Left lung (tissue), 10 donors: ENCODE data around the gene SNAPC1. TPM values are rescaled to one million over a fixed set of nuclear protein-coding genes. Genes with fewer than 3 reads are reported as not detected.
"Not testable (repeated sequence)": the region's sequence is repeated elsewhere in the genome, so short reads cannot be mapped to it uniquely, and the experiment has no call there.

Source experiments
- ATAC-seq: fragments of 200-7000 bp; cut with Tn5 transposase; one replicate; pipeline ENCODE4 v1.9.1; 2020; ENCODE audit warnings: moderate library complexity
- DNase-seq, 4 donors: peaks; one replicate each; pipeline ENCODE4 v3.0.0-alpha.2; 2013 to 2020
- H3K27ac ChIP-seq, 2 donors: fragments of 200-600 bp; sonication (generic) in 1 of 2; one replicate each; pipeline versions ENCODE4 v1.5.0 to v1.8.0; 2020 to 2021
- H3K27me3 ChIP-seq, 2 donors: fragments of 200-600 bp; sonication (generic) in 1 of 2; one replicate each; pipeline versions ENCODE4 v1.5.0 to v1.8.0; 2020 to 2021
- H3K36me3 ChIP-seq, 2 donors: fragments of 200-600 bp; sonication (generic) in 1 of 2; one replicate each; pipeline versions ENCODE4 v1.5.0 to v1.8.0; 2020 to 2021
- H3K4me1 ChIP-seq, 2 donors: fragments of 200-600 bp; one replicate each; pipeline ENCODE4 v1.8.0; 2021
- H3K4me3 ChIP-seq, 2 donors: fragments of 200-600 bp; sonication (generic) in 1 of 2; one replicate each; pipeline versions ENCODE4 v1.5.0 to v1.8.0; 2020 to 2021; ENCODE audit warnings: mild to moderate bottlenecking in 1 of 2
- H3K9me3 ChIP-seq, 2 donors: fragments of 200-600 bp; sonication (generic) in 1 of 2; one replicate each; pipeline versions ENCODE4 v1.5.0 to v1.8.0; 2020 to 2021
- CTCF ChIP-seq, 2 donors: fragments of 200-600 bp; sonication (generic) in 1 of 2; IDR thresholded peaks; one replicate each; pipeline versions ENCODE4 v1.5.0 to v1.8.0; 2021; ENCODE audit warnings: antibody characterized with exemption in 2 of 2
- intact Hi-C, 2 donors: fragments of 100-400 bp; cut with DNase I; formaldehyde crosslinking; loops; one replicate each; pipeline versions ENCODE4 v1.11.2 to v1.14.2; 2022
- polyA plus RNA-seq, 6 donors: library from polyadenylated mRNA; unstranded; fragments of 120-200 nt; gene quantifications; one replicate each; pipeline ENCODE4 v1.2.1, GENCODE V29; 2013; ENCODE audit not compliant: insufficient read length in 6 of 6
- total RNA-seq, 2 donors: library from RNA; stranded (reverse); fragmentation: NEBNext Ultra II Directional; extraction: Animal tissue kit (Norgen Biotek cat#: 25700); gene quantifications; one replicate each; pipeline ENCODE4 v1.2.1, GENCODE V29; 2021
- donor health status: DM: no; HTN: yes; CAD: no.
- donor health status: DM: no; HTN: no; CAD: no.

The SNAPC1 gene
- total and polyA plus RNA-seq, 8 donors, result 5.4 to 17.5 (median 13.9) TPM

GRCh38 chr14:61753631-61754030 is 8.6 kb upstream of the SNAPC1 start:
- H3K36me3 ChIP-seq, result peaks cover 0 to 1% of the 10 kb centered on the region in 2 donors
- peaks cover 12 to 43% of the 10 kb centered on the region in 2 donors for H3K4me1 ChIP-seq
- H3K27me3 ChIP-seq, result no peaks in the 10 kb centered on the region
- ATAC-seq (no peak), DNase-seq (no peak)
- no peak overlapping the region for H3K4me3 ChIP-seq
- no peaks in the 10 kb centered on the region for H3K9me3 ChIP-seq
- TF ChIP-seq CTCF (IDR thresholded peaks at IDR 0.05), result no peak
- H3K27ac ChIP-seq, result peak overlapping the region in 1 of 2 donors; percentile 23
- intact Hi-C loops, result no loop called here

GRCh38 chr14:61754627-61755381 is 7.4 kb upstream of the SNAPC1 start:
- Histone ChIP-seq H3K4me3 (no peak overlapping the region), H3K4me1 (peaks cover 12 to 31% of the 10 kb centered on the region in 2 donors), H3K36me3 (no peaks in the 10 kb centered on the region), H3K27me3 (no peaks in the 10 kb centered on the region), H3K27ac (peak overlapping the region in 1 of 2 donors; percentile 24), H3K9me3 (no peaks in the 10 kb centered on the region)
- DNase-seq (no peak), ATAC-seq (no peak)
- intact Hi-C loops, result no loop called here
- no peak for TF ChIP-seq CTCF (IDR thresholded peaks at IDR 0.05)

DNA sequence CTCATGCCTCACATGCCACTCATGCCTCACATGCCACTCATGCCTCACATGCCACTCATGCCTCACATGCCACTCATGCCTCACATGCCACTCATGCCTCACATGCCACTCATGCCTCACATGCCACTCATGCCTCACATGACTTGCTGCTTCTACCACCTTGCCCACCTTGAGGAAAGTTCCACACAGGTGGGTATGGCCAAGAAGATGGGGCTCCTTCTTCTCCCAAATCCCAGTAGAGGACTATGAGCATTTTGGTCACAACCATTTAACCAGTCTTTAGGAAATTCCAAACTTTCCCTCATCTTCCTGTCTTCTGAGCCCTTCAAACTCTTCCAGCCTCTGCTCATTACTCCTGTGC is 6.9 kb upstream of the SNAPC1 start:
- H3K36me3 ChIP-seq, intact Hi-C loops, ATAC-seq, DNase-seq, H3K27ac ChIP-seq, H3K9me3 ChIP-seq, H3K4me3 ChIP-seq, H3K27me3 ChIP-seq: not testable (repeated sequence)
- peaks cover 9 to 26% of the 10 kb centered on the region in 2 donors for H3K4me1 ChIP-seq

DNA sequence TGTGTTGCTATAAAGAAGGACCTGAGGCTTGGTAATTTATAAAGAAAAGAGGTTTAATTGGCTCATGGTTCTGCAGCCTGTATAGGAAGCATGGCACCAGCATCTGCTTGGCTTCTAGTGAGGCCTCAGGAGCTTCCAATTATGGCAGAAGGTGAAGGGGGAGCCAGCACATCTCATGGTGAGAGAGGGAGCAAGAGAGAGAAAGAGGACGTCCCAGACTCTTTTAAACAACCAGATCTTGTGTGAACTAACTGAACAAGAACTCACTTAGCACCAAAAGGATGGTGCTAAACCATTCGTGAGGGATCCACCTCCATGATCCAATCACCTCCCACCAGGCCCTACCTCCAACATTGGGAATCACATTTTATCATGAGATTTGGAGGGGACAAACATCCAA is 6.1 kb upstream of the SNAPC1 start:
- DNase-seq (no peak), ATAC-seq (no peak)
- no peaks in the 10 kb centered on the region for H3K36me3 ChIP-seq
- no peaks in the 10 kb centered on the region for H3K9me3 ChIP-seq
- no peak overlapping the region for H3K4me3 ChIP-seq
- no peaks in the 10 kb centered on the region for H3K27me3 ChIP-seq
- peaks cover 7 to 19% of the 10 kb centered on the region in 2 donors for H3K4me1 ChIP-seq
- intact Hi-C loops, result no loop called here
- TF ChIP-seq CTCF (IDR thresholded peaks at IDR 0.05), result no peak
- H3K27ac ChIP-seq, result no peak overlapping the region

DNA sequence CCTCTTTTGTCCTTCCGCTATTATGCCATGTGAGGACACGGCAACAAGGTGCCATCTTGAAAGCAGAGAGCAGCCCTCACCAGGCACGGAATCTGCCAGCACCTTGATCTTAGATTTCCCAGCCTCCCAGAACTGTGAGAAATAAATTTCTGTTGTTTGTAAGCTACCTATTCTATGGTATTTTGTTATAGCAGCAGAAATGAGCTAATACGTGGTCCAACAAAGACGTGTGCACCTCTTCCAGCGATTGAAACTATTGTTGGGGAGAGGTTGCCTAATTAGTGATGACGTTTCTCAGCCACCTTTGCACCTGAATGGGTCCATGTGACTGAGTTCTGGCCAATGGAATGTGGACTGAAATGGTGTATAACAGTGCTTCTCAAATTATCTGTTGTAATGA is 2.3 kb upstream of the SNAPC1 start:
- intact Hi-C loops, result no loop called here
- no peaks in the 10 kb centered on the region for H3K36me3 ChIP-seq
- TF ChIP-seq CTCF (IDR thresholded peaks at IDR 0.05), result no peak
- H3K27ac ChIP-seq, result no peak overlapping the region
- no peaks in the 10 kb centered on the region for H3K27me3 ChIP-seq
- DNase-seq (no peak), ATAC-seq (no peak)
- no peak overlapping the region for H3K4me3 ChIP-seq
- H3K9me3 ChIP-seq, result no peaks in the 10 kb centered on the region
- peaks cover 6 to 30% of the 10 kb centered on the region in 2 donors for H3K4me1 ChIP-seq

DNA sequence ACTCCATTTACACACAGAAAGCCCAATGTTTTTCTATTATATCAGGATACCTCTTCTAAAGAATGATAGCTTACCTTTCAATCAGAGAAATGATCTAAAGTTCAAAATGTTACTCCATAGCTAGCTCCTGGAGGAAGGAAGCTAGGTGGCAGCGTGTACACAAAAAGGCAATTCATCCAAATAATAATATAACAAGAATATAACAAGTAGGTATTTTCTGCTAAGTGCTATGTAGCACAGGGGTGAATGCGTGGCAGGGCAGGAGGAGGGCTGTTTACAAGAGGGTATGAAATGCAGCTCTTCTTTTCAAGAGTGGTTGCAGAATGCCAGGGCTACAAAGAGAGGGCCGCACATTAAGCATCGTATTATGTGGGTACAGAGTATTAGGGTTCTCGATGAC is 663 bp upstream of the SNAPC1 start:
- peaks cover 6 to 40% of the 10 kb centered on the region in 2 donors for H3K4me1 ChIP-seq
- DNase-seq, result no peak
- peak; percentile 5 for ATAC-seq
- no peak for TF ChIP-seq CTCF (IDR thresholded peaks at IDR 0.05)
- intact Hi-C loops, result no loop called here
- no peaks in the 10 kb centered on the region for H3K9me3 ChIP-seq
- no peaks in the 10 kb centered on the region for H3K27me3 ChIP-seq
- peak overlapping the region; percentile 89 to 96 for H3K27ac ChIP-seq
- H3K36me3 ChIP-seq, result no peaks in the 10 kb centered on the region
- peak overlapping the region; percentile 80 to 91 for H3K4me3 ChIP-seq
